RCC 7860 (cell line): ENCODE results near the gene NUDT14.

Experiments used
- DNase-seq: peaks from one replicate; pipeline ENCODE4 v3.0.0-alpha.2; 2015; ENCODE audit warnings: low spot score
- FAIRE-seq: peaks from 2 replicates; lab custom pipeline; 2012; peaks lifted over from hg19 to GRCh38; lab: Jason Lieb, UNC

Gene NUDT14

DNA sequence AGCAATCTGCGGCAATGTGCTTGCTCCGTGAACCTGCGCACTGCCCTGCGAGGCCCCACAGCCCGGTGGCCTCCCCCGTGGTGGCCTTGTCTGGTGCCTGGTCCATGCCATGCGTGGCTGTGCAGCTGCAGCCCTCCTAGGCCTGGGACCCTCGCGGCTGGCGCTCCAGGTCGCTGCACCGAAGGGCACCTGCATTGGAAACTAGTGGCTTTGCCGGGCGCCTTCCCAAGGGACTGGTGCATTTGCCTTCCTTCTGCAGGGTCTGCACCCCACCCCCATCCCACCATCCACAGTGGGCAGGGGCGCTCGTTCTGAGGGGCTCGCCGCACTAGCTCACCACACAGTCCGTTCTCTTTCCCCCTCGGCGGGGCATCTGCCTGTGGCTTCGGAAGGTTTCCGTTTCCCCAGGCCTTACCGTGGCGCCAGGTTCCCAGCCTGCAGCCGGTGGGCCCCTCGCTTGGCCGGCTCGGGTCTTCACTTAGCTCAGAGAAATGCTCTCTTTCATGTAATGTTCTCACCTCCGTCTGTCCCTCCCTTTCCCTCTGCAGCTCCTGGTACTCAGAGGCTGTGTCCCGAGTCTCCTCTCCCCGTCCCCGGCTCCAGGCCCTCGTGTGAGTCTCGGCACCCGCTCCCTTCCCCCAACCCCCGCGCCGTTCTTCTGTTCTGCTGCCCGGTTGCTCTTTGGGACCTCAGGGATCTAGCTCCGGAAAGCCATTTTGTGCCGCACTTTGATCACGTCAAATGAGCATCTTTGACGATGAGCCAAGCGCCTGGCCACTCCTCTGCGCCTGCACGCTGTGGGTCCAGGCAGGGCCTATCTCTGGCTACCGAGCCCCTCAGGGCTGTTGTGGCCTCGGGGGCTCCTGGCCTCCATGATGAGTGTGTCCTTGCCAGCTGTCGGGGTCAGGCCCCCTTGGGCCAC, 44.5 kb downstream of the NUDT14 start:
- DNase-seq, result no peak
- no peak for FAIRE-seq

DNA sequence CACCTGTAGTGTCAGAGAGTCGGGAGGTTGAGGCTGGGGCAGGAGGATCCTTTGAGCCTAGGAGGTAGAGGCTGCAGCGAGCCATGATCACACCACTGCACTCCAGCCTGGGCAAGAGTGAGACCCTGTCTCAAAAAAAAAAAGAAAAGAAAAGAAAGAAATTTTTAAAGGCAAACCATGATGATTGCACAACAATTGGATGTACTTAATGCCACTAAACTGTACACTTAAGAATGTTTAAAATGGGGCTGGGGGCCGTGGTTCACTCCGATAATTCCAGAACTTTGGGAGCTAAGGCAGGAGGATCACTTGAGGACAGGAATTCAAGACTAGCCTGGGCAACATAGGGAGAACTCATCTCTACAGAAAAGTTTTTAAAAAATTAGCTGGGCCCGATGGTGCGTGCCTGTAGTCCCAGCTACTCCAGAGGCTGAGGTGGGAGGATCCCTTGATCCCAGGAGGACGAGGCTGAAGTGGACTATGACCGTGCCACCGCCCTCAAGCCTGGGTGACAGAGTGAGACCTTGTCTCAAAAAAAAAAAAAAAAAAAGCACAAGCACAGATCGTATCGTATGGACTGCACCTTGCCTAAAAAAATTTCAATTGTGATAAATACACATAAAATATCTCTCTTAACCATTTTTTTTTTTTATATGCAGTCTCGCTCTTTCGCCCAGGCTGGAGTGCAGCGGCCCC, 45.3 kb downstream of the NUDT14 start:
- DNase-seq, result no peak
- no peak for FAIRE-seq

DNA sequence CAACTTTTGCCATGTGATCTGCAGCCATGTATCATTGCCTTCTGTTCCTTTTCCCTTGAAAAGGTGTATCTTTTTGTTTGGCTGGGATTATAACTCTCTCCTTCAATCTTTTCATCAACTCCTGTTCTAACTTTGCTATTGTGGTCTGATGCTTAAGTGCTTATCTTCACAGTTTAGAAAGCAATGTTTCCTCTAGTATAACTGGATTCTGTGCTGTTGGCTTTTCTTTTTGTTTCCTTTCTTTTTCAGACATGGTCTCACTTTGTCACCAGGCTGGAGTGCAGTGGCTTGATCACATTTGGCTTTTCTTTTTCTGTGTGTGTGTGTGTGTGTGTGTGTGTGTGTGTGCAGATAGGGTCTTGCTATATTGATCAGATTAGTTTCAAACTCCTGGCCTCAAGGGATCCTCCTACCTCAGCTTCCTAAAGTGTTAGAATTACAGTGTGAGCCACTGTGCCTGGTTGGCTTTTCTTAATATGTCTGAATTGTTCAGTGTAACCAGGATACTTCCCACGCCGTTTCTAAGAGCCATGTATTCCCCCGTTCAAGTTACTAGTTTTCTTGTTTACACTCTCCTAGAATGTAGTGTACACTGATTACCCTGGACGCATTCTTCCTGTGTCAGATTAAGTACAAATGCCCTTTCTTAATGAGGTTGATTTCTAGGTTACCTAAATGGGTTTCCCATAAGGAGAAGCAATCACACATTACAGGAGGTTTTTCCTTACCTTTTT, 48.0 kb downstream of the NUDT14 start:
- FAIRE-seq (no peak), DNase-seq (no peak)

DNA sequence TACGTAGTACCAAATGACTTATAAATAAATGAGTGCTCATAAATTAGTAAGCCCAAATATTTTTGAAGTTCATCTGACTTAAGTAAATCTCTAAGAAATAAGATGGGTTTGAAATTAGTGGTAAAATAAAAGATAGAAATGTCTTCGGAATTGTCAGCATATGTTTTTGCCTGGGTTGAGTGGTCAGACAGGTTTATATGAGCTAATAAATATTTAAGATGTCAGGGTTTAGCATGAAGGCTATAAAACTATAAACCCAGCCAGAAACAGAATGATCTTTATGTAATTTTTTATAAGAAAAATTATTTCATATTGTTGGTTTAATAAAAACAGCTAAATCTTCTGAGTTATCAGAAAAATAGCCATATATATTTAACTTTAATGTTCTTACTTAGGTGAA, 49.9 kb downstream of the NUDT14 start:
- DNase-seq (no peak), FAIRE-seq (no peak)

DNA sequence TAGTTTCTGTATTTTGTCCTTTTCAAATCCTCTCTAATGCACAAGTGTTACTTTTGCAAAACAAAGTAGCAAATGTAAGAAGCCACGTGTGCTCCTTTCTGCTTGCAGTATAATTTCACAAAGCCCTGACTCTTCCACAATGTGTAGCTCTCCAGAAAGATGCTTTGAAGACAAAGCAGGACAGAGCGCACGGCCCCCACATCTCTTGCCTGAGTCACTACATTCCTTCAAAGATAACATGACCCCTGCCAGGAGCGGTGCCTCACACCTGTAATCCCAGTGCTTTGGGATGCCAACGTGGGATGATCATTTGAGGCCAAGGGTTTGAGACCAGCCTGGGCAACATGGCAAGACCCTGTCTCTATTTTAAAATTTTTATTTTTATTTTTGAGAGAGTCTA, 53.1 kb downstream of the NUDT14 start:
- FAIRE-seq (no peak), DNase-seq (no peak)

DNA sequence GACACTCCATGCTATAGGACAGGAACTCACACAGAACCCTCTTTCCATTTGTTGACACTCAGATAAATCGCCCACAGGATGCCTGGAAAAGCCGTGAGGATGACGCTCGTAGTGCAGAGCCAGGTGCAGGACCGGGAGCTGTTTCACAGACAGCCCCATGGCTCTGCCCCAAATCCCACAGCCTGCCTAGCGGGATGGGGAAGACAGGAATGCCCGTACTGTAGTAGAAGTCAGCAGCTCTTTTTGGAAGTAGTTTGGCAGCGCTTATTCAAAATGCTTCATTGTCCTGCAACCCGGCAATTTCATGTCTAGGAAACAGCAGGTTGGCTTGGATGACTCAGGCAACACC, 54.2 kb downstream of the NUDT14 start:
- no peak for FAIRE-seq
- no peak for DNase-seq

DNA sequence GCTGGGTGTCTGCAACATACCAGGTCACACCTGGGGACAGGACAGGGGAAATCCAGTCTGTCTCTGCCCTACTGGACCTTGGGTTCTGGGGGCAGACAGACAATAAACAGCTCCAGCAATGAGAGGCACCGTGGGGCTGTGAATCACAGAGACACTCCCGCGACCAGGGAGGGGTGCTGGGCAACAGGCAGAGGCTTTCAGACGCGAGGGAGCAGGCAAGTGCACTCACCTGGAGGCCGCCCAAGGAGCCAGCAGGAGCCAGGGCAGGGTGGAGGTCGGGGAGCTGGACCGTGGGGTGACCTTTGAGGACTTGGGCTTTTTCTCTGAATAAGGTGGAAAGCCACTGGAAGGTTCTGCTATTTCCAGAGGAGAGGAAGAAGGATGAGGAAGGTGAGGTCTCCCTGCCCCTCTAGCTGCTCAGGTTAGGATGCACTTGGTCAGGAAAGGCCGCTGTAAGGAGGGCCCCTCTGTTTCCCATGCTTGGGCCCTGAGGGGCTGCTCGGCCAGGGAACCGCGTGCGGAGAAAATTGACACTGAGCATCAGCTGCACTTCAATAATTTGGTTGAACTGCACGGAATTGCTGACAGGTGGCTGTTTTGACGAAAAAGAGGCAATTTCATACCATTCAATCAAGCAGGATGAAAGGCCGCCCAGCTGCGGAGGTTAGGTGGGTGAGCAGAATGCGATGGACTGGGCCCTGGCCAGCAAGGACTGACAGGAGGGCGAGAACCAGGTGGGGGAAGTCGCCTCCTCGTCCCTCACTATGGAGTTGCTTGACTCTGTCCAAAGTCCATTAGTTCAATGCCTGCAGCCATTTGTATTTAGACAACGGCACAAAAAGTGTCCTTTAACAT, 54.8 kb downstream of the NUDT14 start:
- FAIRE-seq (no peak), DNase-seq (no peak)

DNA sequence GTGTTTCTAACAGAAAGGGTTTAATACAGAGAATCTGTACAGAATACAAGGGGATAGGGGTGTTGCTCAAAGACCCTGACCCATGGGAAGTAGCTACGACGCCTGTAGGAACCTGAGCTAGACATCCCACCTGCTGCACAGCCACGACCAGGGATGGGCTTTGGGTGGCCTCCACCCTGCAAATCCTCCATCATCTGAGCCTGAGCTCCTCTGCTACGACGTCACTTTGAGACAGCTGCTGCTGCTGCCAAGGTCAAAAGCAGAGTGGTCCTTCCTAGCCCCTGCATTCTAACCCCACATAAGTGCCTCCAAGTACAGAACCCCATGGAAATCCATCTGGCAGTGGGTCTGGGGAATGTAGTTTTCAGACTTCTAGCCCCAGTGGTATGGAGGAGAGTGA, 56.3 kb downstream of the NUDT14 start:
- DNase-seq (no peak), FAIRE-seq (no peak)

DNA sequence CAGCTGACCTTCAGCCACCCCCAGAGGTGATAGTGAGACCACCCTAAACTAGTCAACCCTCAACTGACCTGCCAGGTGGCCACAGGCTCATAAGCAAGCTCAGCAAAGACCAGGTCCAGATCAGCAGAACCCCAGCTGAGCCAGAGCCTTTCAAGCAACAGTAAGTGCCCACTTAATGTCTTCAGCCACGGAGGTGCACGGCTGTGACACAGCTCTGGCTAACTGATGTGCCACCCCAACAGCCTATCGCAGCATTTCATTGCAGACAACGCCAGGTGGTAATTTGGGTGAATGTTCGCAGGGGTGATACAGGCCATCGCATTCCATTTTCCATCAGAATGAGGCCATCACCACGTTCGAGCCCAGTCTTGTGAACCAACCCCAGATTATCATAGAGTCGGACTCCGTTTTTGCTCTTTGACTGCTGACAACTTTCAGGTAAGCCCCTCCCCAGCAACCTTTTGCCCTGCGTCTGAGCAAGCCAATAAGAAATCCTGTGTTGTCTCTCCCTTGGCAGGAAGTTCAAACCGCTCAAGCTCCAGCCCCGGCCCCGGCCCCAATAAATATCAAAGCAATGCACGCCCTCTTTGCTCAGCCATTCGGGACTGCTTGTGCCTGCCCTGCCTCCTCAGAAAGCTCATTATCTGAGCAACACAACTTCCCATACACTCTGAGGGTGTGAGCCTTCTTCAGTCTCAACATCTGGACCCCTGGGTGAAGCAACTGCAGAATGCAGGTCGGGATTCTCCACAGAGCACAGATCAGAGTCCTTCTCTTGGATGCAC, 56.9 kb downstream of the NUDT14 start:
- no peak for FAIRE-seq
- no peak for DNase-seq

DNA sequence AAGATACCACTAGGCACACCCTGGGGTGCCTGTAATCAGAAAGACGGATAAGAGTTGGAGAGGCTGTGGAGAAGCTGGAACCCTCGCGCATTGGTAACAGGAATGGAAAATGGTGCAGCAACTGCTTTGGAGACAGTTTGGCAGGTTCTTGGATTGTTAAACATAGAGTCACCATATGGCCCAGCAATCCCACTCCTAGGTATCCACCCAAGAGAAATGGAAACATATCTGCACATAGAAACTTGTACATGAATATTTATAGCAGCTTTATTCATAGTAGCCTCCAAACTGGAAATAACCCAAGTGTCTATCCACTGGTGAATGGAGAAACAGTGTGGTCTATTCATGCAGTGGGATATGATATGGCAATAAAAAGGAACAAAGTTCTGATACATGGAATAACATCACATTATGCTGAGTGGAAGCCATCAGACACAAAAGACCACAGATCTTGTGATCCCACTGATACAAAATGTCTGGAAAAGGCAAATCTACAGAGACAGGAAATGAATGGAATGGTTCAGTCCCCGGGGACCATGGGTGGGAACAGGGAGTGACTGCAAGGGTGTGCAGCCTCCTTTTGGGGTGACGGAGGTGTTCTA, 57.9 kb downstream of the NUDT14 start:
- DNase-seq, result no peak

More for the DNA sequence above, 57.9 kb downstream of the NUDT14 start:
- no peak for FAIRE-seq
